Uterus (tissue), 4 donors: Measurements from ENCODE around the gene ACO2. TPM values are rescaled to one million over a fixed set of nuclear protein-coding genes. Genes with fewer than 3 reads are reported as not detected.

ENCODE experiments used
- DNase-seq, 2 donors: peaks; one replicate each; pipeline ENCODE4 v3.0.0-alpha.2; 2019 to 2020
- H3K27ac ChIP-seq, 2 donors: fragments of 200-600 bp; sonication (generic); 1 replicate in 1 of 2; 2 replicates in 1 of 2; pipeline ENCODE4 v1.5.1; 2016 to 2018
- H3K27me3 ChIP-seq, 2 donors: fragments of 200-600 bp; sonication (generic); one replicate each; pipeline ENCODE4 v1.5.1; 2018 to 2019; ENCODE audit warnings: control low read depth in 1 of 2
- H3K36me3 ChIP-seq, 2 donors: fragments of 200-600 bp; sonication (generic); one replicate each; pipeline ENCODE4 v1.5.1; 2019; ENCODE audit warnings: control low read depth in 1 of 2
- H3K4me1 ChIP-seq, 2 donors: fragments of 200-600 bp; sonication (generic); one replicate each; pipeline ENCODE4 v1.5.1; 2018 to 2019; ENCODE audit warnings: control low read depth in 1 of 2
- H3K4me3 ChIP-seq, 2 donors: fragments of 200-600 bp; sonication (generic); 1 replicate in 1 of 2; 2 replicates in 1 of 2; pipeline ENCODE4 v1.5.1; 2018 to 2019; ENCODE audit warnings: mild to moderate bottlenecking in 1 of 2
- H3K9me3 ChIP-seq, 2 donors: fragments of 200-600 bp; sonication (generic); one replicate each; pipeline ENCODE4 v1.5.1; 2019; ENCODE audit warnings: control low read depth in 1 of 2
- POLR2A ChIP-seq, 2 donors: fragments of 450-650 bp; IDR thresholded peaks; one replicate each; pipeline ENCODE4 v1.6.1; 2016; ENCODE audit warnings: antibody characterized with exemption in 2 of 2, mild to moderate bottlenecking in 1 of 2, moderate library complexity in 1 of 2
- intact Hi-C: fragments of 100-400 bp; cut with DNase I; formaldehyde crosslinking; loops from one replicate; pipeline ENCODE4 v1.15.1; 2023; ENCODE audit warnings: low total_unique reads
- total RNA-seq, 4 donors: library from RNA; depleted of rRNA in 3 of 4; stranded (reverse); fragments of >200 nt in 3 of 4; gene quantifications; one replicate each; pipeline versions ENCODE4 v1.1.0 to v1.2.4, GENCODE V29; 2014 to 2023
- TF ChIP-seq, protein P1 (sequence below), 4 experiments: fragments of 200-600 bp in 2 of 4; fragments of 450-650 bp in 2 of 4; sonication (generic) in 2 of 4; IDR thresholded peaks; one replicate each; pipeline ENCODE4 v1.5.1; 2016 to 2019; ENCODE audit warnings: antibody characterized with exemption in 4 of 4, mild to moderate bottlenecking in 2 of 4, moderate library complexity in 1 of 4
- donor health status: DM: yes; HTN: yes; CAD: no.

The ACO2 gene
- total RNA-seq, 4 donors from 2014 or later, result 21.5 to 64.4 (median 47.1) TPM

GRCh38 chr22:41562461-41562860 lies 93.5 kb downstream of the ACO2 start:
- TF ChIP-seq, protein P1, sequence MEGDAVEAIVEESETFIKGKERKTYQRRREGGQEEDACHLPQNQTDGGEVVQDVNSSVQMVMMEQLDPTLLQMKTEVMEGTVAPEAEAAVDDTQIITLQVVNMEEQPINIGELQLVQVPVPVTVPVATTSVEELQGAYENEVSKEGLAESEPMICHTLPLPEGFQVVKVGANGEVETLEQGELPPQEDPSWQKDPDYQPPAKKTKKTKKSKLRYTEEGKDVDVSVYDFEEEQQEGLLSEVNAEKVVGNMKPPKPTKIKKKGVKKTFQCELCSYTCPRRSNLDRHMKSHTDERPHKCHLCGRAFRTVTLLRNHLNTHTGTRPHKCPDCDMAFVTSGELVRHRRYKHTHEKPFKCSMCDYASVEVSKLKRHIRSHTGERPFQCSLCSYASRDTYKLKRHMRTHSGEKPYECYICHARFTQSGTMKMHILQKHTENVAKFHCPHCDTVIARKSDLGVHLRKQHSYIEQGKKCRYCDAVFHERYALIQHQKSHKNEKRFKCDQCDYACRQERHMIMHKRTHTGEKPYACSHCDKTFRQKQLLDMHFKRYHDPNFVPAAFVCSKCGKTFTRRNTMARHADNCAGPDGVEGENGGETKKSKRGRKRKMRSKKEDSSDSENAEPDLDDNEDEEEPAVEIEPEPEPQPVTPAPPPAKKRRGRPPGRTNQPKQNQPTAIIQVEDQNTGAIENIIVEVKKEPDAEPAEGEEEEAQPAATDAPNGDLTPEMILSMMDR (IDR thresholded peaks at IDR 0.05), result no peak
- TF ChIP-seq POLR2A (IDR thresholded peaks at IDR 0.05), result no peak
- no peaks in the 10 kb centered on the region for H3K27me3 ChIP-seq
- H3K4me3 ChIP-seq, result peak overlapping the region; percentile 60
- DNase-seq, result no peak
- H3K4me1 ChIP-seq, result peaks cover 0 to 15% of the 10 kb centered on the region in 2 donors
- H3K36me3 ChIP-seq, result no peaks in the 10 kb centered on the region
- intact Hi-C loops, result no loop called here
- H3K9me3 ChIP-seq, result no peaks in the 10 kb centered on the region
- peak overlapping the region; percentile 96 to 99 for H3K27ac ChIP-seq

GRCh38 chr22:41563051-41563711 lies 94.3 kb downstream of the ACO2 start:
- Histone ChIP-seq H3K36me3 (no peaks in the 10 kb centered on the region), H3K9me3 (no peaks in the 10 kb centered on the region), H3K4me1 (peaks cover 0 to 16% of the 10 kb centered on the region in 2 donors), H3K27me3 (no peaks in the 10 kb centered on the region), H3K4me3 (peak overlapping the region; percentile 60), H3K27ac (peak overlapping the region; percentile 96 to 99)
- TF ChIP-seq, protein P1 (IDR thresholded peaks at IDR 0.05), result no peak
- TF ChIP-seq POLR2A (IDR thresholded peaks at IDR 0.05), result peak; percentile 28 to 32
- intact Hi-C loops, result no loop called here
- DNase-seq, result peak; percentile 74 to 88

DNA sequence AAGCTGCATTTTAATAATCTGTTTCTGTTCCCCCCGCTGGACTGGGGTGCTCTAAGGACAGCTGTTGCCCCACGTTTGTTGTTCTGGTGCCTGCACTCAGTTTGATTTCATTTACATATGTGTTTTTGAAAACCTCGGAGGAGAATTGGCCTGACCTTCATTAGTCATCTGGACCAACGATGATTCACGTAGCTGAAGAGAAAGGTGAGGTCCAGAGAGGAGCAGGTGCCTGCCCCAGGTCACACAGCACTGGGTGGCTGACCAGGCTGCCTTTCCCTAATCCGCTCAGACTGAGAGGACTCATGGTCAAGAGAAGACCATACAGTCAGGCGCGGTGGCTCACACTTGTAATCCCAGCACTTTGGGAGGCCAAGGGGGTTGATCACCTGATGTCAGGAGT lies 95.6 kb downstream of the ACO2 start:
- Histone ChIP-seq H3K27ac (peak overlapping the region; percentile 96 to 99), H3K27me3 (no peaks in the 10 kb centered on the region), H3K4me3 (no peak overlapping the region), H3K4me1 (peaks cover 0 to 16% of the 10 kb centered on the region in 2 donors), H3K36me3 (no peaks in the 10 kb centered on the region), H3K9me3 (no peaks in the 10 kb centered on the region)
- DNase-seq, result no peak
- TF ChIP-seq, protein P1 (IDR thresholded peaks at IDR 0.05), result no peak
- intact Hi-C loops, result no loop called here

DNA sequence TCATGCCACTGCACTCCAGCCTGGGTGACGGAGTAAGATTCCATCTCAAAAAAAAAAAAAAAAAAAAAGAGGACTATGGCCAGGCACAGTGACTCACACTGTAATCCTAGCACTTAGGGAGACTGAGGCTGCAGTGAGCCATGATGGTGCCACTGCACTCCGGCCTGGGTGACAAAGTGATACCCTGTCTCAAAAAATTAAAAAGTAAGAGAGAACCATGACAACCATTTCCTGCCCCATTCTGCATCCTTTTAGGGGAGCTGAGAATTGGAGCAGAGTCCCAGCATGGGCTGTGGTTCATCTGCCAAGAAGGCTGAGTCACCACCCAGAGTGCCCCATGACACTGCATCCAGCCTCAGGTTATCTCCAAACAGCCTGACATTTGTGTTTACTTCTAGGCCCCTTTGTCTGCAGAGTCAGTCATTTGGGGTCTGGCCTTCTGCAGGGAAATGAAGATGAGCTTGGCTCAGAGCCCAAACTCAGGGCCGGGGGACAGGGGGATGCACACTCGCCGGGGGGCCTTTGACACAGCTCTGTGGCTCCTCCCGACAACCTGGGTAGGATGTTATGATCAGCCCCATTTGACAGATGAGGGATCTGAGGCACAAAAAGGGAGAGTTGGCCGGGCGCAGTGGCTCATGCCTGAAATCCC lies 96.6 kb downstream of the ACO2 start:
- no peaks in the 10 kb centered on the region for H3K9me3 ChIP-seq
- intact Hi-C loops, result no loop called here
- peaks cover 0 to 16% of the 10 kb centered on the region in 2 donors for H3K4me1 ChIP-seq
- peak; percentile 72 to 83 for DNase-seq
- H3K27me3 ChIP-seq, result no peaks in the 10 kb centered on the region
- H3K27ac ChIP-seq, result peak overlapping the region; percentile 96 to 99
- no peak overlapping the region for H3K4me3 ChIP-seq
- no peaks in the 10 kb centered on the region for H3K36me3 ChIP-seq
- TF ChIP-seq, protein P1 (IDR thresholded peaks at IDR 0.05), result no peak
- TF ChIP-seq POLR2A (IDR thresholded peaks at IDR 0.05), result no peak

GRCh38 chr22:41567512-41567768 lies 98.5 kb downstream of the ACO2 start:
- H3K9me3 ChIP-seq, result no peaks in the 10 kb centered on the region
- no peak for DNase-seq

More at GRCh38 chr22:41567512-41567768, 98.5 kb downstream of the ACO2 start:
- no peak overlapping the region for H3K4me3 ChIP-seq
- peak overlapping the region; percentile 96 to 99 for H3K27ac ChIP-seq
- H3K4me1 ChIP-seq, result peaks cover 0 to 14% of the 10 kb centered on the region in 2 donors
- intact Hi-C loops, result no loop called here
- TF ChIP-seq POLR2A (IDR thresholded peaks at IDR 0.05), result no peak
- TF ChIP-seq, protein P1 (IDR thresholded peaks at IDR 0.05), result no peak
- H3K27me3 ChIP-seq, result no peaks in the 10 kb centered on the region
- H3K36me3 ChIP-seq, result no peaks in the 10 kb centered on the region
